ENCODE results near the gene HOXB3. TPM values are rescaled to one million over a fixed set of nuclear protein-coding genes. Genes with fewer than 3 reads are reported as not detected.

HOXB3 gene
- total and polyA plus RNA-seq, 5 experiments from 2014 or later = 0.19 to 8.1 (median 7.2) TPM; not detected in 2

GRCh38 chr17:48551596-48552465 lies 38.2 kb downstream of the HOXB3 start:
- ATAC-seq = no peak
- H3K36me3 Mint-ChIP-seq = peaks cover 0 to 2% (median 0%) of the 10 kb centered on the region in 3 donors
- no peak overlapping the region for H3K27ac Mint-ChIP-seq
- POLR2A ChIA-PET = interaction anchor here (0.9 kb wide), 1 partner anchor 12 kb away, joined by 3 read pairs; no protein-coding TSS in a partner anchor
- no peaks in the 10 kb centered on the region for H3K9me3 Mint-ChIP-seq
- H3K27me3 Mint-ChIP-seq = peaks cover 5 to 43% (median 11%) of the 10 kb centered on the region in 5 donors
- no peak overlapping the region for H3K4me3 Mint-ChIP-seq
- DNase-seq = no peak
- H3K4me1 Mint-ChIP-seq = peaks cover 11 to 30% (median 26%) of the 10 kb centered on the region in 4 donors

GRCh38 chr17:48551214-48551555 lies 38.9 kb downstream of the HOXB3 start:
- no peaks in the 10 kb centered on the region for H3K9me3 Mint-ChIP-seq
- POLR2A ChIA-PET = interaction anchor here (0.9 kb wide), 1 partner anchor 10 kb away, joined by 3 read pairs; no protein-coding TSS in a partner anchor
- H3K4me1 Mint-ChIP-seq = peaks cover 13 to 35% (median 29%) of the 10 kb centered on the region in 4 donors
- ATAC-seq (no peak), DNase-seq (no peak)
- peaks cover 0 to 2% (median 0%) of the 10 kb centered on the region in 3 donors for H3K36me3 Mint-ChIP-seq
- H3K27ac Mint-ChIP-seq = no peak overlapping the region
- no peak overlapping the region for H3K4me3 Mint-ChIP-seq
- peaks cover 1 to 40% (median 10%) of the 10 kb centered on the region in 5 donors for H3K27me3 Mint-ChIP-seq

- Mint-ChIP-seq H3K4me1 (peaks cover 12 to 36% (median 26%) of the 10 kb centered on the region in 4 donors), H3K27ac (no peak overlapping the region), H3K9me3 (no peaks in the 10 kb centered on the region), H3K36me3 (peaks cover 0 to 2% (median 0%) of the 10 kb centered on the region in 3 donors), H3K4me3 (no peak overlapping the region), H3K27me3 (peaks cover 3 to 40% (median 8%) of the 10 kb centered on the region in 5 donors)
- DNase-seq = no peak
- no peak for ATAC-seq
- POLR2A ChIA-PET = interaction anchor here (0.9 kb wide), 1 partner anchor 9 kb away, joined by 3 read pairs; no protein-coding TSS in a partner anchor
Observed at GRCh38 chr17:48550502-48551213, 39.4 kb downstream of the HOXB3 start.

- DNase-seq (no peak), ATAC-seq (no peak)
- H3K4me1 Mint-ChIP-seq = peaks cover 9 to 40% (median 24%) of the 10 kb centered on the region in 4 donors
- no peaks in the 10 kb centered on the region for H3K9me3 Mint-ChIP-seq
- no peak overlapping the region for H3K4me3 Mint-ChIP-seq
- H3K27me3 Mint-ChIP-seq = peaks cover 4 to 40% (median 6%) of the 10 kb centered on the region in 5 donors
- H3K27ac Mint-ChIP-seq = peak overlapping the region in 1 of 10 donors; percentile 40
- POLR2A ChIA-PET = no interaction called here
- peaks cover 0 to 2% (median 0%) of the 10 kb centered on the region in 3 donors for H3K36me3 Mint-ChIP-seq
Observed at GRCh38 chr17:48549914-48550501, 40.0 kb downstream of the HOXB3 start.

DNA sequence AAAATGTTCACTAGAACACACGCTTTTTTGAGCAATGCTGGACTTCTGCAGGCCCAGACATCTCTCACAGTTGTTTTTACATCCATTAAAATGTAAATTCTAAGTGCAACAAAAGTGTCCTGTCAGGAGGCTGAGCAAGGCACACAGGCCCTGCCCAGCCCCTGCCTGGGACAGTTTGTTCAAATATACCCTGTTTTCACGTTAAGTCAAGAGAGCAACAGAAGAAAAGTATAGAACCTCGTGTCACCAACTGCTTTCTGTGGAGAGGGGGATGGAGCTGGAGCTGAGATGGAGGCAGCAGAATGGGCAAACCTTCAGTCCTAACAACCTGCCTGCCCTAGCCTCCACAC lies 40.8 kb downstream of the HOXB3 start:
- peak overlapping the region in 1 of 10 donors; percentile 82 for H3K27ac Mint-ChIP-seq
- DNase-seq (no peak), ATAC-seq (no peak)
- peaks cover 4 to 35% (median 5%) of the 10 kb centered on the region in 5 donors for H3K27me3 Mint-ChIP-seq
- H3K9me3 Mint-ChIP-seq = no peaks in the 10 kb centered on the region
- H3K4me3 Mint-ChIP-seq = no peak overlapping the region
- H3K36me3 Mint-ChIP-seq = peaks cover 0 to 2% (median 0%) of the 10 kb centered on the region in 3 donors
- POLR2A ChIA-PET = interaction anchor here (0.7 to 2.2 kb wide), 3 partner anchors 12 to 117 kb away, joined by 3 to 5 read pairs (median 3); no protein-coding TSS in a partner anchor
- H3K4me1 Mint-ChIP-seq = peaks cover 8 to 43% (median 25%) of the 10 kb centered on the region in 4 donors

- ATAC-seq = peak; percentile 7 to 14
Observed at GRCh38 chr17:48548523-48549280, 41.3 kb downstream of the HOXB3 start.

GRCh38 chr17:48547808-48548522 lies 42.1 kb downstream of the HOXB3 start:
- no peaks in the 10 kb centered on the region for H3K9me3 Mint-ChIP-seq
- peak; percentile 8 to 22 for ATAC-seq
- H3K4me1 Mint-ChIP-seq = peaks cover 11 to 47% (median 31%) of the 10 kb centered on the region in 4 donors
- peak in 6 of 10 donors; percentile 12 to 80 (median 36) for DNase-seq
- peak overlapping the region; percentile 52 to 99 (median 75) for H3K4me3 Mint-ChIP-seq
- POLR2A ChIA-PET = interaction anchor here (0.6 to 3.0 kb wide), 9 partner anchors 9 to 1136 kb away, joined by 3 to 9 read pairs (median 5); partner anchors contain the start of gene HOXB4
- peaks cover 4 to 32% (median 7%) of the 10 kb centered on the region in 5 donors for H3K27me3 Mint-ChIP-seq
- H3K27ac Mint-ChIP-seq = peak overlapping the region in 9 of 10 donors; percentile 78 to 99 (median 90)
- peaks cover 0 to 4% (median under 1%) of the 10 kb centered on the region in 3 donors for H3K36me3 Mint-ChIP-seq

More at GRCh38 chr17:48548523-48549280, 41.3 kb downstream of the HOXB3 start:
- Mint-ChIP-seq H3K9me3 (no peaks in the 10 kb centered on the region), H3K4me3 (peak overlapping the region; percentile 52 to 99 (median 75)), H3K27me3 (peaks cover 4 to 35% (median 7%) of the 10 kb centered on the region in 5 donors), H3K36me3 (peaks cover 0 to 4% (median 0%) of the 10 kb centered on the region in 3 donors), H3K27ac (peak overlapping the region in 9 of 10 donors; percentile 78 to 99 (median 90)), H3K4me1 (peaks cover 11 to 47% (median 29%) of the 10 kb centered on the region in 4 donors)
- no peak for DNase-seq
- POLR2A ChIA-PET = interaction anchor here (0.7 to 2.2 kb wide), 5 partner anchors 11 to 117 kb away, joined by 3 to 5 read pairs (median 3); no protein-coding TSS in a partner anchor

DNA sequence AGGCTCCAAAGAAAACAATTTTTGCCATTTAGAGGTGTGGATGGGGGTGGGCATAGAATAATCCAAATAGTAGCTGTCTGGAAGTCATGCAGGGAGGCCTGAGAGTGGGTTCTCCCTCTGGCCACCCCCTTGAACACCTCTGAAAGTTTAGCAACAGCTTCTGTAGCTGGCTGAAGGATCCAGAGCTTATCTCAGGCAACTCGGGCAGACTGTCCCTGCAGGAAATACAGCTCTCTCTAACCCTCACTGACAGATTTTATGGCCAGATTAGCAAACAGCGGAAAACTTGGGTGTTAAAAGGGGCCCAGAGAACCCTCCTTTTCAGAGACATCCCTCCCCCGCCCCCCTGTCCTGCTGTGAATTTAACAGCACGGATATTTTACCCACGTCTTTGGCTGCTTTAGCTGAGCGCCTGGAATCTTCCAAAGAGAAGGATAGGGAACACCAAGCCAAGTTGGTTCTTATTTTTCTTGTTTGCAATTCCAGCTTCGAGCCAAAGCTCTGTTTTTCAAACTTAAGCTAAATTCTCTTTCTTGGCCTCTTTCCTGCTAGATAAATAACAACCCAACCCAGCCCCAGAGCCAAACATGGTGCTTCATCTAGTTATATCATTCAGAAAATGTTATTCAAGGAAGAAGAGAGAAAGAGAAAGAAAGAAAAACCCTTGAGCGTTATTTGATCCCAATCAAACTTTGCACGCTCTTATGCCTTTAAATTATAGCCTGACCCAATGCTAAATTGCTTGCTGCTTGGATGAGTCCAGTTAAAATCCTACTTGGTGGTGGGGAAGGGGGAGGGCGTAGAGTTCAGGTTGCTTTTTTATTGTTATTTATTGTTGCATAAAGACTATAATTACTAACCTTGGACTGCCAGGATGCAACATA lies 42.9 kb downstream of the HOXB3 start:
- Mint-ChIP-seq H3K9me3 (no peaks in the 10 kb centered on the region), H3K27me3 (peaks cover 6 to 36% (median 7%) of the 10 kb centered on the region in 5 donors), H3K27ac (peak overlapping the region in 9 of 10 donors; percentile 78 to 99 (median 90)), H3K4me1 (peaks cover 14 to 53% (median 36%) of the 10 kb centered on the region in 4 donors), H3K4me3 (peak overlapping the region; percentile 28 to 99 (median 78)), H3K36me3 (peaks cover 0 to 4% (median 4%) of the 10 kb centered on the region in 3 donors)
- no peak for DNase-seq
- POLR2A ChIA-PET = interaction anchor here (0.5 to 3.0 kb wide), 11 partner anchors 8 to 1135 kb away, joined by 3 to 9 read pairs (median 5); partner anchors contain the start of gene HOXB4
- ATAC-seq = no peak

DNA sequence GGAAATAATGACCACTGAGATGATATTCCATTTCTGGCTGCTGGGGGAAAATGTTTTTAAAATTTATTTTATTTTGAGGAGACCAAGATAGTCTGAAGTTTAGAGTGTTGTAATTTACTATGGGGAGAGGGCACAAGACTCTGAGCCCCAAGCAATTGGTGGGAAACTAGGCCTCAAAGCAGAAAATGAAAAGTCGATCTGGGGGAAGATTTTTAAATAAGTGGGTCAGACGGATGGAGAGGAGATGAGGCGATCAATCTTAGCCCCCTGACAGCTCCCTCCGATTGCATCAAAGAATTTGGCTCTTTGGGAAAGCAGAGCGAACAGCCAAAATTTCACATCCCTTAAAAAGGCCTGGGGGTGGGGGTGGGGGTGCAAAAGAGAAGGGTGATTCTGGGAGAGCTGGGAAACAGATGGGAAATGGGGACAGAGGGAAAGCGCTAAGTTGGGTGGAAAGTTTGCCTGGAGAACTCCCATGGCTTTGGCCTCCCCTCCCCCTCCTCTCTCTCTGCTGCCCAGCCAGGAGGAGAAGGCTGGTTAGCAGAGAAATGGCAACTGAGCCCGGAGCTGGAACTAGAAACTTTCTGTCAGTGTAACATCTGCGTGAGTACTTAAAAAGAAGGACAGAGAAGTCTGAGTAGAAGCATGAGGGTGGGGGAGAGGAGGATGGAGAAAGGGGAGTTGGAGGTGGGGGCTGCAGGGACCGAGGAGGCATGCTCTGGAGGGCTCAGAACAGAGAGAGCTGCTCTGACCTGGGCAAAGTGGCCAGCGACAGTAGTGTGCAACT lies 43.7 kb downstream of the HOXB3 start:
- no peak for ATAC-seq
- no peaks in the 10 kb centered on the region for H3K9me3 Mint-ChIP-seq
- POLR2A ChIA-PET = interaction anchor here (0.5 to 3.0 kb wide), 6 partner anchors 9 to 163 kb away, joined by 4 to 9 read pairs (median 5); partner anchors contain the start of gene HOXB4
- no peak for DNase-seq
- H3K27me3 Mint-ChIP-seq = peaks cover 6 to 41% (median 12%) of the 10 kb centered on the region in 5 donors
- H3K4me1 Mint-ChIP-seq = peaks cover 19 to 60% (median 42%) of the 10 kb centered on the region in 4 donors
- H3K4me3 Mint-ChIP-seq = peak overlapping the region; percentile 16 to 99 (median 69)
- H3K27ac Mint-ChIP-seq = peak overlapping the region in 8 of 10 donors; percentile 60 to 99 (median 86)
- H3K36me3 Mint-ChIP-seq = peaks cover 0 to 4% (median 4%) of the 10 kb centered on the region in 3 donors
